GM12878 (cell line): ENCODE measurements around the gene AGAP1. TPM values are rescaled to one million over a fixed set of nuclear protein-coding genes. Genes with fewer than 3 reads are reported as not detected.

Experiments
- ATAC-seq: fragments of 200-7000 bp; cut with Tn5 transposase; 3 replicates; pipeline ENCODE4 v1.9.1; 2020; ENCODE audit warnings: mild to moderate bottlenecking, moderate library complexity
- BruUV-seq: library from RNA; stranded (reverse); fragments of 400-500 nt; replicated peaks from 2 replicates; lab custom pipeline; 2021; lab: Mats Ljungman, UMichigan
- CTCF ChIA-PET: fragments of 300-600 bp; sonication (Branson Sonifier 250); formaldehyde crosslinking; extraction: SDS; loops from one replicate; lab custom pipeline; 2021; ENCODE audit warnings: inconsistent platforms; lab: Yijun Ruan, JAX
- POLR2A ChIA-PET: fragments of 350-600 bp; formaldehyde crosslinking; extraction: SDS; loops from one replicate; lab custom pipeline; 2021; ENCODE audit warnings: inconsistent platforms; lab: Charles Lee
- RAD21 ChIA-PET: fragments of 300-600 bp; sonication (Branson Sonifier 250); formaldehyde crosslinking; loops from one replicate; lab custom pipeline; 2023; ENCODE audit warnings: antibody characterized with exemption; ENCODE audit not compliant: unreplicated experiment; lab: Charles Lee
- SMC1A ChIA-PET: fragments of 300-600 bp; sonication (Branson Sonifier 250); formaldehyde crosslinking; loops from one replicate; lab custom pipeline; 2023; ENCODE audit not compliant: unreplicated experiment, uncharacterized antibody; lab: Charles Lee
- DNase-seq: peaks from one replicate; pipeline ENCODE4 v3.0.0-alpha.2; 2011; ENCODE audit warnings: low read depth, low spot score
- FAIRE-seq: peaks from 3 replicates; lab custom pipeline; 2011; peaks lifted over from hg19 to GRCh38; lab: Jason Lieb, UNC
- H2AFZ ChIP-seq: 2 replicates; pipeline ENCODE4 v1.6.0; 2011; ENCODE audit warnings: low read depth, low read length, control low read depth; ENCODE audit not compliant: control insufficient read depth
- H3K27ac ChIP-seq: 2 replicates; pipeline ENCODE4 v1.5.1; 2011; ENCODE audit warnings: control low read depth; ENCODE audit not compliant: control insufficient read depth, insufficient read depth
- H3K27me3 ChIP-seq, 2 experiments: replicated peaks in 1 of 2; 2 replicates each; pipeline versions ENCODE4 v1.6.0 to v1.6.1; 2011; ENCODE audit warnings: low read length in 1 of 2; ENCODE audit not compliant: control insufficient read depth in 2 of 2, insufficient read depth in 2 of 2
- H3K36me3 ChIP-seq, 2 experiments: 2 replicates each; pipeline ENCODE4 v1.5.1; 2011; ENCODE audit warnings: low read length in 1 of 2; ENCODE audit not compliant: control insufficient read depth in 2 of 2, insufficient read depth in 2 of 2
- H3K4me1 ChIP-seq: 2 replicates; pipeline ENCODE4 v1.6.1; 2011; ENCODE audit warnings: mild to moderate bottlenecking, low read length, moderate library complexity, mixed read lengths; ENCODE audit not compliant: control insufficient read depth, insufficient read depth
- H3K4me2 ChIP-seq: 2 replicates; pipeline ENCODE4 v1.6.0; 2011; ENCODE audit warnings: control low read depth; ENCODE audit not compliant: control insufficient read depth, insufficient read depth
- H3K4me3 ChIP-seq: fragments of 200-600 bp; sonication (generic); 2 replicates; pipeline ENCODE4 v1.5.1; 2016
- H3K79me2 ChIP-seq: 2 replicates; pipeline ENCODE4 v1.6.0; 2011; ENCODE audit warnings: low read length; ENCODE audit not compliant: control insufficient read depth, insufficient read depth
- H3K9ac ChIP-seq: 2 replicates; pipeline ENCODE4 v1.8.0; 2011; ENCODE audit warnings: low read length, control low read depth, mixed read lengths; ENCODE audit not compliant: control insufficient read depth, insufficient read depth
- H3K9me3 ChIP-seq: replicated peaks from 3 replicates; pipeline ENCODE4 v1.5.1; 2011; ENCODE audit warnings: mild to moderate bottlenecking, low read length; ENCODE audit not compliant: control insufficient read depth, insufficient read depth
- H4K20me1 ChIP-seq: 2 replicates; pipeline ENCODE4 v1.6.0; 2011; ENCODE audit not compliant: control insufficient read depth, insufficient read depth
- ATF7 ChIP-seq: fragments of 450-650 bp; IDR thresholded peaks from 2 replicates; pipeline ENCODE4 v1.6.1; 2016; ENCODE audit warnings: low read depth, mild to moderate bottlenecking
- CREB1 ChIP-seq: IDR thresholded peaks from 2 replicates; pipeline ENCODE4 v1.6.1; 2012; ENCODE audit warnings: low read depth, mild to moderate bottlenecking, inconsistent platforms
- EGR1 ChIP-seq, 2 experiments: IDR thresholded peaks; 1 replicate in 1 of 2; 2 replicates in 1 of 2; pipeline ENCODE4 v1.6.1; 2011 to 2012; ENCODE audit warnings: low read depth in 2 of 2, low read length in 2 of 2, borderline replicate concordance in 1 of 2, mild to moderate bottlenecking in 1 of 2, moderate library complexity in 1 of 2
- FOS ChIP-seq: IDR thresholded peaks from 3 replicates; pipeline ENCODE4 v1.6.1; 2011; ENCODE audit warnings: borderline replicate concordance; ENCODE audit not compliant: insufficient read length; ENCODE audit errors: extremely low read depth
- GABPA ChIP-seq: IDR thresholded peaks from 2 replicates; pipeline ENCODE4 v1.6.1; 2014; ENCODE audit warnings: antibody characterized with exemption, low read depth, mild to moderate bottlenecking, inconsistent platforms
- IKZF1 ChIP-seq: fragments of 450-650 bp; conservative IDR thresholded peaks from 2 replicates; pipeline ENCODE4 v1.6.1; 2017; ENCODE audit warnings: antibody characterized with exemption, mild to moderate bottlenecking
- IKZF2 ChIP-seq, 2 experiments: fragments of 450-650 bp; IDR thresholded peaks; 2 replicates each; pipeline ENCODE4 v1.6.1; 2017; ENCODE audit warnings: mild to moderate bottlenecking in 2 of 2, moderate library complexity in 2 of 2
- IRF4 ChIP-seq: IDR thresholded peaks from 2 replicates; pipeline ENCODE4 v1.6.1; 2011; ENCODE audit warnings: low read depth, low read length
- KAT2A ChIP-seq: conservative IDR thresholded peaks from 2 replicates; pipeline ENCODE4 v1.6.1; 2011; ENCODE audit warnings: low read depth, low read length; ENCODE audit not compliant: control insufficient read depth
- MEF2B ChIP-seq: fragments of 450-650 bp; IDR thresholded peaks from 2 replicates; pipeline ENCODE4 v1.6.1; 2018; ENCODE audit warnings: mild to moderate bottlenecking, moderate library complexity; ENCODE audit not compliant: partially characterized antibody, poor library complexity, severe bottlenecking
- PML ChIP-seq: IDR thresholded peaks from 2 replicates; pipeline ENCODE4 v1.6.1; 2012; ENCODE audit warnings: low read length, inconsistent platforms
- RAD51 ChIP-seq: fragments of 450-650 bp; IDR thresholded peaks from 2 replicates; pipeline ENCODE4 v1.6.1; 2016; ENCODE audit warnings: moderate library complexity, mild to moderate bottlenecking, inconsistent platforms
- SMC3 ChIP-seq: IDR thresholded peaks from 2 replicates; pipeline ENCODE4 v1.6.1; 2011; ENCODE audit warnings: low read length, improper control_type of control experiment, borderline replicate concordance
- SUZ12 ChIP-seq: fragments of 200-600 bp; sonication (generic); IDR thresholded peaks from one replicate; pipeline ENCODE4 v1.6.1; 2018; ENCODE audit warnings: antibody characterized with exemption, mild to moderate bottlenecking; ENCODE audit not compliant: unreplicated experiment
- TCF7 ChIP-seq: IDR thresholded peaks from 2 replicates; pipeline ENCODE4 v1.6.1; 2014; ENCODE audit warnings: antibody characterized with exemption, borderline replicate concordance
- YBX1 ChIP-seq: fragments of 450-650 bp; IDR thresholded peaks from 2 replicates; pipeline ENCODE4 v1.6.1; 2016; ENCODE audit warnings: antibody characterized with exemption
- ZNF24 ChIP-seq: fragments of 450-650 bp; IDR thresholded peaks from 2 replicates; pipeline ENCODE4 v1.6.1; 2017; ENCODE audit warnings: antibody characterized with exemption, mild to moderate bottlenecking
- WGBS: methylation state at CpG from one replicate; pipeline ENCODE4 v1.1.6; 2016; ENCODE audit warnings: low lambda C conversion rate; ENCODE audit not compliant: insufficient replicate concordance, insufficient coverage; ENCODE audit errors: missing lambda C conversion rate; 5-methylcytosine and 5-hydroxymethylcytosine counted together
- in situ Hi-C: fragments of 300-500 bp; cut with MboI; formaldehyde crosslinking; loops from 9 replicates; pipeline ENCODE4 v1.14.3; 2018; ENCODE audit warnings: mixed read lengths
- intact Hi-C: fragments of 100-400 bp; cut with micrococcal nuclease; formaldehyde crosslinking; loops from one replicate; pipeline ENCODE4 v1.14.2; 2022; ENCODE audit not compliant: unreplicated experiment
- polyA plus RNA-seq, 11 experiments: library from polyadenylated mRNA; depleted of rRNA in 4 of 11; unstranded in 6 of 11; stranded (reverse) in 5 of 11; fragments of >200 nt; fragmentation: Nextera tagmentation in 4 of 11; fragmentation: Illumina TruSeq in 1 of 11; extraction: Ambion mirVana in 4 of 11; extraction: Trizol in 1 of 11; gene quantifications; 1 replicate in 1 of 11; 2 replicates in 10 of 11; pipeline versions ENCODE4 v1.2.1 to v1.2.3, GENCODE V29; 2011 to 2016; ENCODE audit warnings: inconsistent platforms in 2 of 11, missing spikeins in 2 of 11, low read depth in 1 of 11
- total RNA-seq, 4 experiments: library from RNA; depleted of rRNA in 3 of 4; stranded (reverse); fragments of >200 nt in 3 of 4; fragmentation: Illumina TruSeq in 1 of 4; extraction: Trizol in 1 of 4; gene quantifications; 2 replicates each; pipeline versions ENCODE4 v1.2.1 to v1.2.3, GENCODE V29; 2013 to 2021
- TF ChIP-seq, protein P1 (sequence below): IDR thresholded peaks from 2 replicates; pipeline ENCODE4 v1.6.1; 2012; ENCODE audit warnings: low read depth, low read length, improper control_type of control experiment
- TF ChIP-seq, protein P2 (sequence below): fragments of 450-650 bp; conservative IDR thresholded peaks from 2 replicates; pipeline ENCODE4 v1.6.1; 2017; ENCODE audit warnings: mild to moderate bottlenecking, moderate library complexity

AGAP1 gene
- total and polyA plus RNA-seq, 10 of the 15 experiments (the other 5 are each of a cell fraction or from before 2014, with no cell fraction given) = 0.05 to 0.15 (median 0.06) TPM; not detected in 7

DNA sequence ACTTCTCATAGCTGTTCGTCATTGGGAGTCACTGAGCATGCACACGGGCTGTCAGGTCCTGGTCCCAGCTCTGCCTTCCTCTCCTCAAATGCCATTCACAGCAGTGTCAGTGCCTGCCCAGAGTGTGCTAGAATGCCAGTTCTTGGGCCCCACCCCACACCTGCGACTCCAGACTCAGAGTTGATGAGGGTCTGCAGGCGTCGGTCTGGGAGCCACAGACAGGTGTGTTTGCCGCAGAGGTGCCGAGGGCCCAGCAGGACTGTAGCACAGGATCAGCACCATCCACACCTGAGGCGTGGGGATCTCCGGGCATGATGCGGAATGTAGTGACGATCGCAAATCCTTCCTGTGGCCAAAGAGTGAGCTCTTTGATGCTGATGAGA, 56.5 kb downstream of the AGAP1 start (continued):
- TF ChIP-seq SMC3 (no peak), FOS (no peak), IKZF2 (IDR thresholded peaks at IDR 0.05) (no peak), TCF7 (no peak), RAD51 (no peak), IRF4 (no peak), ZNF24 (no peak)

DNA sequence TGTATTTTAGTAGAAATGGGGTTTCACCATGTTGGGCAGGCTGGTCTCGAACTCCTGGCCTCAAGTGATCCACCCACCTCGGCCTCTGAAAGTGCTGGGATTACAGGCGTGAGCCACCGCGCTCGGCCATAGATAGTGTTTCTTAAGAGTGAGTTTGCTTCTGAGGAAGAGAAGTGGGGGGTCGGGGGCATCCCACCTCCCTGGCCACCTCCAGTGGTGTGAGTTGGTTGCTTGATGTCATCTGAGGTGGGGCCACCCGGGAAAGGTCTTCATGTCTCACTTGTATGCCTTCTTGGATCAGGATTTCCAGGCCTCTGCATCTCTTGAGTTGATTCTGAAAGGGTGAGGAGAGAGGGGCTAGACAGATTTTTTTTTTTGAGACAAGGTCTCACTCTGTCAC, 57.1 kb downstream of the AGAP1 start:
- SMC1A ChIA-PET = no interaction called here
- no peak overlapping the region for H3K9ac ChIP-seq
- intact Hi-C loops = no loop called here
- H3K79me2 ChIP-seq = no peaks in the 10 kb centered on the region
- FAIRE-seq = no peak
- ATAC-seq = no peak
- in situ Hi-C loops = no loop called here
- RAD21 ChIA-PET = no interaction called here
- no peak overlapping the region for H3K4me3 ChIP-seq
- no peak for DNase-seq
- CTCF ChIA-PET = no interaction called here
- WGBS = 20% methylated on average over 8 of the region's 8 CpGs
- no TSS peak for BruUV-seq
- no peak overlapping the region for H3K27ac ChIP-seq
- POLR2A ChIA-PET = no interaction called here
- H3K4me1 ChIP-seq = no peaks in the 10 kb centered on the region
- no peaks in the 10 kb centered on the region; a peak in 1 of 4 replicates for H3K27me3 ChIP-seq
- no peaks in the 10 kb centered on the region for H3K9me3 ChIP-seq
- H3K36me3 ChIP-seq = no peaks in the 10 kb centered on the region
- H4K20me1 ChIP-seq = no peaks in the 10 kb centered on the region
- no peak overlapping the region for H3K4me2 ChIP-seq
- H2AFZ ChIP-seq = no peak overlapping the region
- TF ChIP-seq CREB1 (no peak), SUZ12 (no peak), PML (no peak), YBX1 (no peak), EGR1 (IDR thresholded peaks at IDR 0.05; ENCODE audit: borderline replicate concordance in 1 of 2, low read depth in 2 of 2, low read length in 2 of 2) (no peak), MEF2B (no peak), GABPA (no peak), KAT2A (no peak), ATF7 (no peak), IKZF1 (no peak)
- TF ChIP-seq, protein P1, sequence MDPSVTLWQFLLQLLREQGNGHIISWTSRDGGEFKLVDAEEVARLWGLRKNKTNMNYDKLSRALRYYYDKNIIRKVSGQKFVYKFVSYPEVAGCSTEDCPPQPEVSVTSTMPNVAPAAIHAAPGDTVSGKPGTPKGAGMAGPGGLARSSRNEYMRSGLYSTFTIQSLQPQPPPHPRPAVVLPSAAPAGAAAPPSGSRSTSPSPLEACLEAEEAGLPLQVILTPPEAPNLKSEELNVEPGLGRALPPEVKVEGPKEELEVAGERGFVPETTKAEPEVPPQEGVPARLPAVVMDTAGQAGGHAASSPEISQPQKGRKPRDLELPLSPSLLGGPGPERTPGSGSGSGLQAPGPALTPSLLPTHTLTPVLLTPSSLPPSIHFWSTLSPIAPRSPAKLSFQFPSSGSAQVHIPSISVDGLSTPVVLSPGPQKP = no peak
- TF ChIP-seq, protein P2, sequence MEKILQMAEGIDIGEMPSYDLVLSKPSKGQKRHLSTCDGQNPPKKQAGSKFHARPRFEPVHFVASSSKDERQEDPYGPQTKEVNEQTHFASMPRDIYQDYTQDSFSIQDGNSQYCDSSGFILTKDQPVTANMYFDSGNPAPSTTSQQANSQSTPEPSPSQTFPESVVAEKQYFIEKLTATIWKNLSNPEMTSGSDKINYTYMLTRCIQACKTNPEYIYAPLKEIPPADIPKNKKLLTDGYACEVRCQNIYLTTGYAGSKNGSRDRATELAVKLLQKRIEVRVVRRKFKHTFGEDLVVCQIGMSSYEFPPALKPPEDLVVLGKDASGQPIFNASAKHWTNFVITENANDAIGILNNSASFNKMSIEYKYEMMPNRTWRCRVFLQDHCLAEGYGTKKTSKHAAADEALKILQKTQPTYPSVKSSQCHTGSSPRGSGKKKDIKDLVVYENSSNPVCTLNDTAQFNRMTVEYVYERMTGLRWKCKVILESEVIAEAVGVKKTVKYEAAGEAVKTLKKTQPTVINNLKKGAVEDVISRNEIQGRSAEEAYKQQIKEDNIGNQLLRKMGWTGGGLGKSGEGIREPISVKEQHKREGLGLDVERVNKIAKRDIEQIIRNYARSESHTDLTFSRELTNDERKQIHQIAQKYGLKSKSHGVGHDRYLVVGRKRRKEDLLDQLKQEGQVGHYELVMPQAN = no peak
